AG20443 (cell line): ENCODE results near the gene ELOF1.
"Not testable (repeated sequence)": the region's sequence is repeated elsewhere in the genome, so short reads cannot be mapped to it uniquely, and the experiment has no call there.

ENCODE experiments used
- DNase-seq: peaks from one replicate; pipeline ENCODE4 v3.0.0; 2012; ENCODE audit warnings: low spot score, mixed read lengths

The ELOF1 gene

GRCh38 chr19:11558881-11559828 is at the start of gene ELOF1:
Gene ELOF1 (minus strand): TSS chr19:11559230. CDS start chr19:11554347, 4,883 bp downstream.
- peak; percentile 100 for DNase-seq

- DNase-seq, result no peak
Observed at GRCh38 chr19:11606484-11606883, 47.5 kb upstream of the ELOF1 start.

- DNase-seq, result not testable (repeated sequence)
Observed at GRCh38 chr19:11599704-11600103, 40.7 kb upstream of the ELOF1 start.

GRCh38 chr19:11598746-11599145 is 39.7 kb upstream of the ELOF1 start:
- no peak for DNase-seq

GRCh38 chr19:11598103-11598483 is 39.1 kb upstream of the ELOF1 start:
- no peak for DNase-seq

GRCh38 chr19:11597202-11598102 is 38.4 kb upstream of the ELOF1 start, which contains the start of gene ZNF627:
Gene ZNF627 (plus strand): TSS chr19:11597483. CDS start chr19:11597628, 145 bp downstream.
- peak; percentile 99 for DNase-seq

- DNase-seq, result no peak
Observed at GRCh38 chr19:11596156-11596555, 37.1 kb upstream of the ELOF1 start.

GRCh38 chr19:11594084-11594483 is 35.1 kb upstream of the ELOF1 start:
- DNase-seq, result no peak

GRCh38 chr19:11587975-11588631 is 29.1 kb upstream of the ELOF1 start:
- no peak for DNase-seq

- peak; percentile 89 for DNase-seq
Observed at GRCh38 chr19:11587302-11587974, 28.4 kb upstream of the ELOF1 start.

- no peak for DNase-seq
Observed at GRCh38 chr19:11586331-11586730, 27.3 kb upstream of the ELOF1 start.

- no peak for DNase-seq
Observed at GRCh38 chr19:11581740-11582139, 22.7 kb upstream of the ELOF1 start.

- no peak for DNase-seq
Observed at GRCh38 chr19:11580116-11580515, 21.1 kb upstream of the ELOF1 start.

GRCh38 chr19:11578258-11579142 is 19.5 kb upstream of the ELOF1 start:
- peak; percentile 33 for DNase-seq

- DNase-seq, result peak; percentile 30
Observed at GRCh38 chr19:11577451-11578257, 18.6 kb upstream of the ELOF1 start, which contains the start of gene ACP5. Gene ACP5 (minus strand): TSS chr19:11577645. CDS start chr19:11577317, 328 bp downstream.

GRCh38 chr19:11576227-11576626 is 17.2 kb upstream of the ELOF1 start:
- no peak for DNase-seq

- DNase-seq, result no peak
Observed at GRCh38 chr19:11574689-11575088, 15.7 kb upstream of the ELOF1 start.

- not testable (repeated sequence) for DNase-seq
Observed at GRCh38 chr19:11573763-11574162, 14.7 kb upstream of the ELOF1 start.

GRCh38 chr19:11573354-11573753 is 14.3 kb upstream of the ELOF1 start:
- not testable (repeated sequence) for DNase-seq
